Prostate gland (tissue), 2 donors: ENCODE data around the gene FGGY. TPM values are rescaled to one million over a fixed set of nuclear protein-coding genes. Genes with fewer than 3 reads are reported as not detected.
"Not testable (repeated sequence)": the region's sequence is repeated elsewhere in the genome, so short reads cannot be mapped to it uniquely, and the experiment has no call there.

ENCODE experiments used
- DNase-seq: peaks from one replicate; pipeline ENCODE4 v3.0.0-alpha.2; 2019; ENCODE audit warnings: low spot score
- H3K27ac ChIP-seq, 2 donors: fragments of 200-600 bp; sonication (generic); 2 replicates each; pipeline ENCODE4 v1.5.1; 2017 to 2019
- H3K27me3 ChIP-seq: fragments of 200-600 bp; sonication (generic); replicated peaks from 2 replicates; pipeline ENCODE4 v1.5.1; 2019; ENCODE audit not compliant: insufficient read depth
- H3K36me3 ChIP-seq, 2 donors: fragments of 200-600 bp; sonication (generic); 1 replicate in 1 of 2; 2 replicates in 1 of 2; pipeline versions ENCODE4 v1.5.1 to v1.8.1; 2017 to 2019
- H3K4me1 ChIP-seq: fragments of 200-600 bp; sonication (generic); replicated peaks from 2 replicates; pipeline ENCODE4 v1.5.1; 2019
- H3K4me3 ChIP-seq, 2 donors: fragments of 200-600 bp; sonication (generic); 2 replicates each; pipeline ENCODE4 v1.5.1; 2017 to 2019
- H3K9me3 ChIP-seq: fragments of 200-600 bp; sonication (generic); 2 replicates; pipeline ENCODE4 v1.5.1; 2017
- CTCF ChIP-seq, 4 experiments: fragments of 200-600 bp in 2 of 4; fragments of 450-650 bp in 2 of 4; sonication (generic) in 2 of 4; IDR thresholded peaks; 1 replicate in 3 of 4; 2 replicates in 1 of 4; pipeline ENCODE4 v1.5.1; 2016 to 2019; ENCODE audit warnings: antibody characterized with exemption in 4 of 4, mild to moderate bottlenecking in 2 of 4, moderate library complexity in 2 of 4
- POLR2A ChIP-seq: fragments of 450-650 bp; IDR thresholded peaks from one replicate; pipeline ENCODE4 v1.6.1; 2016; ENCODE audit warnings: antibody characterized with exemption, mild to moderate bottlenecking
- POLR2AphosphoS5 ChIP-seq: sonication (generic); formaldehyde crosslinking; IDR thresholded peaks from one replicate; pipeline ENCODE4 v1.6.1; 2017; ENCODE audit warnings: antibody characterized with exemption
- WGBS: methylation state at CpG from one replicate; pipeline ENCODE4 v1.1.5; 2018; 5-methylcytosine and 5-hydroxymethylcytosine counted together
- intact Hi-C: fragments of 100-400 bp; cut with DNase I; formaldehyde crosslinking; loops from one replicate; pipeline ENCODE4 v1.14.2; 2022
- total RNA-seq, 2 donors: library from RNA; depleted of rRNA; stranded (reverse); fragments of >200 nt; gene quantifications; one replicate each; pipeline ENCODE4 v1.1.0, GENCODE V29; 2016

FGGY gene
- total RNA-seq, 2 donors from 2014 or later: 28.6 to 32.2 TPM

GRCh38 chr1:59350521-59350920, 53.6 kb downstream of the FGGY start:
- 91% methylated on average over 2 of the region's 2 CpGs for whole genome bisulfite sequencing
- intact Hi-C loops: no loop called here
- H3K4me3 ChIP-seq: no peak overlapping the region
- H3K4me1 ChIP-seq: no peaks in the 10 kb centered on the region
- H3K36me3 ChIP-seq: no peaks in the 10 kb centered on the region
- no peak overlapping the region for H3K27ac ChIP-seq
- H3K27me3 ChIP-seq: no peaks in the 10 kb centered on the region
- no peak for DNase-seq
- TF ChIP-seq POLR2A (no peak), POLR2AphosphoS5 (no peak), CTCF (IDR thresholded peaks at IDR 0.05) (no peak)
- no peaks in the 10 kb centered on the region for H3K9me3 ChIP-seq

GRCh38 chr1:59352065-59352464, 55.2 kb downstream of the FGGY start:
- WGBS: 70% methylated on average over 1 of the region's 1 CpG
- H3K27me3 ChIP-seq: no peaks in the 10 kb centered on the region
- H3K4me1 ChIP-seq: no peaks in the 10 kb centered on the region
- DNase-seq: no peak
- H3K9me3 ChIP-seq: no peaks in the 10 kb centered on the region
- no peaks in the 10 kb centered on the region for H3K36me3 ChIP-seq
- no peak overlapping the region for H3K27ac ChIP-seq
- TF ChIP-seq CTCF (IDR thresholded peaks at IDR 0.05): no peak
- no peak for TF ChIP-seq POLR2A
- TF ChIP-seq POLR2AphosphoS5: no peak
- H3K4me3 ChIP-seq: no peak overlapping the region
- intact Hi-C loops: no loop called here

GRCh38 chr1:59353453-59353852, 56.6 kb downstream of the FGGY start:
- DNase-seq: no peak
- H3K4me1 ChIP-seq: no peaks in the 10 kb centered on the region
- intact Hi-C loops: no loop called here
- no peak overlapping the region for H3K4me3 ChIP-seq
- H3K27me3 ChIP-seq: no peaks in the 10 kb centered on the region
- H3K9me3 ChIP-seq: no peaks in the 10 kb centered on the region
- no peak overlapping the region for H3K27ac ChIP-seq
- TF ChIP-seq CTCF (IDR thresholded peaks at IDR 0.05) (no peak), POLR2AphosphoS5 (no peak), POLR2A (no peak)
- WGBS: 57% methylated on average over 3 of the region's 3 CpGs
- H3K36me3 ChIP-seq: no peaks in the 10 kb centered on the region

GRCh38 chr1:59354239-59354638, 57.3 kb downstream of the FGGY start:
- DNase-seq, H3K36me3 ChIP-seq, H3K27me3 ChIP-seq, intact Hi-C loops, H3K4me3 ChIP-seq, H3K4me1 ChIP-seq, H3K9me3 ChIP-seq: not testable (repeated sequence)
- peak overlapping the region in 1 of 2 donors; percentile 4 for H3K27ac ChIP-seq
- 83% methylated on average over 4 of the region's 4 CpGs for WGBS

- 63% methylated on average over 5 of the region's 5 CpGs for WGBS
- intact Hi-C loops: no loop called here
Measured at GRCh38 chr1:59354709-59355337, 57.9 kb downstream of the FGGY start.

More at GRCh38 chr1:59354709-59355337, 57.9 kb downstream of the FGGY start:
- H3K4me3 ChIP-seq: no peak overlapping the region
- H3K27me3 ChIP-seq: no peaks in the 10 kb centered on the region
- no peaks in the 10 kb centered on the region for H3K9me3 ChIP-seq
- DNase-seq: no peak
- H3K27ac ChIP-seq: peak overlapping the region in 1 of 2 donors; percentile 4
- no peaks in the 10 kb centered on the region for H3K4me1 ChIP-seq
- TF ChIP-seq CTCF (IDR thresholded peaks at IDR 0.05) (no peak), POLR2A (no peak), POLR2AphosphoS5 (no peak)
- H3K36me3 ChIP-seq: no peaks in the 10 kb centered on the region
